DND-41 (cell line): ENCODE data around the gene GOLGA1.

ENCODE experiments used
- EZH2 ChIP-seq: IDR thresholded peaks from 3 replicates; pipeline ENCODE4 v1.6.1; 2012; ENCODE audit warnings: borderline replicate concordance, low read depth, mild to moderate bottlenecking, moderate library complexity, low read length, inconsistent platforms; ENCODE audit not compliant: severe bottlenecking
- TF ChIP-seq, protein P1 (sequence below): IDR thresholded peaks from 2 replicates; pipeline ENCODE4 v1.5.1; 2012; ENCODE audit warnings: borderline replicate concordance, low read length, moderate library complexity, mild to moderate bottlenecking; ENCODE audit not compliant: poor library complexity, severe bottlenecking; ENCODE audit errors: extremely low read depth

DNA sequence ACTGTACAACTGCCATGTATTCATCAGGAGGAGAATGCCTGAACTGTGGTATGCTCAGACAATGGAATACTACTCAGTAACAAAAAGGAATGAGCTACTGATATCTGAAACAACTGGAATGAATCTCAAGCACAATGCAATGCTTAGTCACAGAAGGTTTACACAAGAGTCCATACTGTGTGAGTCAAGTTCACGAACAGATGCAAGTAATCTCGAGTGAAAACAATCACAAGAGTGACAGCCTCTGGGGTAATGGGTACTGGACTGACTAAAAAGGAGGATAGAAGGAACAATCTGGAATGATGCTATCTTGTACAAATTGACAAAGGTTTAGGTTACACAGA is 19.5 kb upstream of the GOLGA1 start:
- TF ChIP-seq, protein P1, sequence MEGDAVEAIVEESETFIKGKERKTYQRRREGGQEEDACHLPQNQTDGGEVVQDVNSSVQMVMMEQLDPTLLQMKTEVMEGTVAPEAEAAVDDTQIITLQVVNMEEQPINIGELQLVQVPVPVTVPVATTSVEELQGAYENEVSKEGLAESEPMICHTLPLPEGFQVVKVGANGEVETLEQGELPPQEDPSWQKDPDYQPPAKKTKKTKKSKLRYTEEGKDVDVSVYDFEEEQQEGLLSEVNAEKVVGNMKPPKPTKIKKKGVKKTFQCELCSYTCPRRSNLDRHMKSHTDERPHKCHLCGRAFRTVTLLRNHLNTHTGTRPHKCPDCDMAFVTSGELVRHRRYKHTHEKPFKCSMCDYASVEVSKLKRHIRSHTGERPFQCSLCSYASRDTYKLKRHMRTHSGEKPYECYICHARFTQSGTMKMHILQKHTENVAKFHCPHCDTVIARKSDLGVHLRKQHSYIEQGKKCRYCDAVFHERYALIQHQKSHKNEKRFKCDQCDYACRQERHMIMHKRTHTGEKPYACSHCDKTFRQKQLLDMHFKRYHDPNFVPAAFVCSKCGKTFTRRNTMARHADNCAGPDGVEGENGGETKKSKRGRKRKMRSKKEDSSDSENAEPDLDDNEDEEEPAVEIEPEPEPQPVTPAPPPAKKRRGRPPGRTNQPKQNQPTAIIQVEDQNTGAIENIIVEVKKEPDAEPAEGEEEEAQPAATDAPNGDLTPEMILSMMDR: no peak
- TF ChIP-seq EZH2: no peak
